ENCODE data around the gene CCDC102A. TPM values are rescaled to one million over a fixed set of nuclear protein-coding genes. Genes with fewer than 3 reads are reported as not detected.
A peak's percentile ranks its signal among the peaks of the same experiment; 100 is the strongest.

The CCDC102A gene
- total and polyA plus RNA-seq, 2 of the 13 experiments (the other 11 are each of a cell fraction or from before 2014, with no cell fraction given) = 2.1 to 2.8 TPM

DNA sequence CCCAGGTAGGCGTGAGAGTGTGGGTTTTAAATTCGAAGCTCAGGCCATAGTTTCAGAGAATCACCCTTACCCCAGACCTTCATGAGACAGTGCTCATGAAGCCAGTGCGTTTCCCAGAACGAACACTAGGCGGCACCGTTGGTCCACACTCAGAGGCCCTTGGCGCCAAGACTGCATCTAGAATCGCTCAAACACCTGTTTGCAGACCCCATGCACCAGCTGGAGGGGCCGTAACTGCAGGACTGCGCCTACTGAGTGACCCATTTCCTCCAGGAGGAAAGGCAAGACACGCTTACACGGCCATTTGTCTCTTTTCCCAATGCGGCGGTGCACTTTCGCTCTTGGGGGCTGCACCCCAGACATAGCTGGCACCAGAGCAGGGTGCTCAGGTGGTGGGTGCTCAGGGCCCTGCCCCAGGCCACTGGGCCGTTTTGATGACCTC lies 40.1 kb upstream of the CCDC102A start:
- WGBS (ENCODE audit: low lambda C conversion rate) = 17% methylated on average over 16 of the region's 16 CpGs
- POLR2A ChIA-PET = no interaction called here
- Histone ChIP-seq H3K4me2 (ENCODE audit: low read depth, low read length) (no peak overlapping the region), H3K27me3 (ENCODE audit: control insufficient read depth in 1 of 2, insufficient read depth in 2 of 2, low read length in 2 of 2) (no peaks in the 10 kb centered on the region), H3K9ac (ENCODE audit: insufficient read depth, low read depth, low read length) (no peak overlapping the region), H2AFZ (ENCODE audit: low read length) (no peak overlapping the region), H3K4me3 (replicated peaks in 1 of 3; ENCODE audit: insufficient read depth in 1 of 3, low read depth in 2 of 3, low read length in 3 of 3) (no peak overlapping the region), H3K79me2 (ENCODE audit: insufficient read depth, low read length) (no peaks in the 10 kb centered on the region), H3K9me3 (ENCODE audit: low read length) (no peaks in the 10 kb centered on the region), H4K20me1 (ENCODE audit: insufficient read depth, low read length) (no peaks in the 10 kb centered on the region), H3K4me1 (ENCODE audit: insufficient read depth, low read length) (peaks cover 10% of the 10 kb centered on the region; the same call in 1 of the 2 replicates), H3K27ac (ENCODE audit: extremely low read length, insufficient read depth, low read length) (no peak overlapping the region), H3K36me3 (replicated peaks in 1 of 2; ENCODE audit: control insufficient read depth in 1 of 2, insufficient read depth in 2 of 2, low read length in 2 of 2) (no peaks in the 10 kb centered on the region)
- no TSS peak for BruUV-seq (replicated peaks)
- FAIRE-seq = peak; percentile 98
- ATAC-seq = peak; percentile 90
- peak; percentile 59 for DNase-seq (ENCODE audit: low spot score)
- CTCF ChIA-PET (ENCODE audit: low intra/inter-chr PET ratio, low total read pairs) = interaction anchor here (1.5 to 5.4 kb wide), 5 partner anchors 15 to 143 kb away, joined by 5 to 119 read pairs (median 10); no protein-coding TSS in a partner anchor
- in situ Hi-C loops (cut with HindIII; ENCODE audit: extremely low pct_ligation_motif_present, low pct_unique_long_range_greater_than_20kb) (no loop called here), intact Hi-C loops (cut with micrococcal nuclease; ENCODE audit: unreplicated experiment) (loop anchor here (1.0 to 2.0 kb wide), 3 partner anchors 14 to 144 kb away; no protein-coding TSS in a partner anchor)
- TF ChIP-seq, protein P1, sequence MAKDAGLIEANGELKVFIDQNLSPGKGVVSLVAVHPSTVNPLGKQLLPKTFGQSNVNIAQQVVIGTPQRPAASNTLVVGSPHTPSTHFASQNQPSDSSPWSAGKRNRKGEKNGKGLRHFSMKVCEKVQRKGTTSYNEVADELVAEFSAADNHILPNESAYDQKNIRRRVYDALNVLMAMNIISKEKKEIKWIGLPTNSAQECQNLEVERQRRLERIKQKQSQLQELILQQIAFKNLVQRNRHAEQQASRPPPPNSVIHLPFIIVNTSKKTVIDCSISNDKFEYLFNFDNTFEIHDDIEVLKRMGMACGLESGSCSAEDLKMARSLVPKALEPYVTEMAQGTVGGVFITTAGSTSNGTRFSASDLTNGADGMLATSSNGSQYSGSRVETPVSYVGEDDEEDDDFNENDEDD (CRISPR knock-in tag; IDR thresholded peaks at IDR 0.05; ENCODE audit: borderline replicate concordance) = peak; percentile 79; the same call in 1 of the 2 replicates
- TF ChIP-seq, protein P2, sequence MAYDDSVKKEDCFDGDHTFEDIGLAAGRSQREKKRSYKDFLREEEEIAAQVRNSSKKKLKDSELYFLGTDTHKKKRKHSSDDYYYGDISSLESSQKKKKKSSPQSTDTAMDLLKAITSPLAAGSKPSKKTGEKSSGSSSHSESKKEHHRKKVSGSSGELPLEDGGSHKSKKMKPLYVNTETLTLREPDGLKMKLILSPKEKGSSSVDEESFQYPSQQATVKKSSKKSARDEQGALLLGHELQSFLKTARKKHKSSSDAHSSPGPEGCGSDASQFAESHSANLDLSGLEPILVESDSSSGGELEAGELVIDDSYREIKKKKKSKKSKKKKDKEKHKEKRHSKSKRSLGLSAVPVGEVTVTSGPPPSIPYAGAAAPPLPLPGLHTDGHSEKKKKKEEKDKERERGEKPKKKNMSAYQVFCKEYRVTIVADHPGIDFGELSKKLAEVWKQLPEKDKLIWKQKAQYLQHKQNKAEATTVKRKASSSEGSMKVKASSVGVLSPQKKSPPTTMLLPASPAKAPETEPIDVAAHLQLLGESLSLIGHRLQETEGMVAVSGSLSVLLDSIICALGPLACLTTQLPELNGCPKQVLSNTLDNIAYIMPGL (CRISPR knock-in tag; IDR thresholded peaks at IDR 0.05; ENCODE audit: borderline replicate concordance in 1 of 2, low read depth in 1 of 2) = peak in 1 of 2 experiments; percentile 70; a peak in 1 of 4 replicates
- TF ChIP-seq, protein P3, sequence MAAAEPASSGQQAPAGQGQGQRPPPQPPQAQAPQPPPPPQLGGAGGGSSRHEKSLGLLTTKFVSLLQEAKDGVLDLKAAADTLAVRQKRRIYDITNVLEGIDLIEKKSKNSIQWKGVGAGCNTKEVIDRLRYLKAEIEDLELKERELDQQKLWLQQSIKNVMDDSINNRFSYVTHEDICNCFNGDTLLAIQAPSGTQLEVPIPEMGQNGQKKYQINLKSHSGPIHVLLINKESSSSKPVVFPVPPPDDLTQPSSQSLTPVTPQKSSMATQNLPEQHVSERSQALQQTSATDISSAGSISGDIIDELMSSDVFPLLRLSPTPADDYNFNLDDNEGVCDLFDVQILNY (CRISPR knock-in tag; conservative IDR thresholded peaks at IDR 0.05) = peak; percentile 83
- TF ChIP-seq FOXO1 (CRISPR knock-in tag; IDR thresholded peaks at IDR 0.05) (no peak), SAP130 (CRISPR knock-in tag; IDR thresholded peaks at IDR 0.05; ENCODE audit: low read depth) (0 out of 2 replicates have a peak, but pooled peaks have one; percentile 13), ZBTB7B (CRISPR knock-in tag; IDR thresholded peaks at IDR 0.05) (0 out of 2 replicates have a peak, but pooled peaks have one; percentile 38), MIER2 (CRISPR knock-in tag; IDR thresholded peaks at IDR 0.05) (0 out of 2 replicates have a peak, but pooled peaks have one; percentile 14), ZFP36 (IDR thresholded peaks at IDR 0.05; ENCODE audit: borderline replicate concordance, low read depth, low read length, partially characterized antibody) (peak; percentile 11), ZNF44 (CRISPR knock-in tag; IDR thresholded peaks at IDR 0.05) (no peak), ZFP36L2 (CRISPR knock-in tag; IDR thresholded peaks at IDR 0.05) (no peak), TEAD3 (CRISPR knock-in tag; optimal IDR thresholded peaks at IDR 0.05; ENCODE audit: borderline replicate concordance) (peak; percentile 22), FOXC1 (CRISPR knock-in tag; IDR thresholded peaks at IDR 0.05; ENCODE audit: borderline replicate concordance) (peak; percentile 71; the same call in 1 of the 2 replicates), NFRKB (IDR thresholded peaks at IDR 0.05) (no peak), ZNF891 (CRISPR knock-in tag; IDR thresholded peaks at IDR 0.05) (0 out of 2 replicates have a peak, but pooled peaks have one; percentile 31)
- TF ChIP-seq, protein P4, sequence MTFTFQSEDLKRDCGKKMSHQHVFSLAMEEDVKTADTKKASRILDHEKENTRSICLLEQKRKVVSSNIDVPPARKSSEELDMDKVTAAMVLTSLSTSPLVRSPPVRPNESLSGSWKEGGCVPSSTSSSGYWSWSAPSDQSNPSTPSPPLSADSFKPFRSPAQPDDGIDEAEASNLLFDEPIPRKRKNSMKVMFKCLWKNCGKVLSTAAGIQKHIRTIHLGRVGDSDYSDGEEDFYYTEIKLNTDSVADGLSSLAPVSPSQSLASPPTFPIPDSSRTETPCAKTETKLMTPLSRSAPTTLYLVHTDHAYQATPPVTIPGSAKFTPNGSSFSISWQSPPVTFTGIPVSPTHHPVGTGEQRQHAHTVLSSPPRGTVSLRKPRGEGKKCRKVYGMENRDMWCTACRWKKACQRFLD (CRISPR knock-in tag; IDR thresholded peaks at IDR 0.05; ENCODE audit: borderline replicate concordance) = 0 out of 2 replicates have a peak, but pooled peaks have one; percentile 35
- TF ChIP-seq, protein P5, sequence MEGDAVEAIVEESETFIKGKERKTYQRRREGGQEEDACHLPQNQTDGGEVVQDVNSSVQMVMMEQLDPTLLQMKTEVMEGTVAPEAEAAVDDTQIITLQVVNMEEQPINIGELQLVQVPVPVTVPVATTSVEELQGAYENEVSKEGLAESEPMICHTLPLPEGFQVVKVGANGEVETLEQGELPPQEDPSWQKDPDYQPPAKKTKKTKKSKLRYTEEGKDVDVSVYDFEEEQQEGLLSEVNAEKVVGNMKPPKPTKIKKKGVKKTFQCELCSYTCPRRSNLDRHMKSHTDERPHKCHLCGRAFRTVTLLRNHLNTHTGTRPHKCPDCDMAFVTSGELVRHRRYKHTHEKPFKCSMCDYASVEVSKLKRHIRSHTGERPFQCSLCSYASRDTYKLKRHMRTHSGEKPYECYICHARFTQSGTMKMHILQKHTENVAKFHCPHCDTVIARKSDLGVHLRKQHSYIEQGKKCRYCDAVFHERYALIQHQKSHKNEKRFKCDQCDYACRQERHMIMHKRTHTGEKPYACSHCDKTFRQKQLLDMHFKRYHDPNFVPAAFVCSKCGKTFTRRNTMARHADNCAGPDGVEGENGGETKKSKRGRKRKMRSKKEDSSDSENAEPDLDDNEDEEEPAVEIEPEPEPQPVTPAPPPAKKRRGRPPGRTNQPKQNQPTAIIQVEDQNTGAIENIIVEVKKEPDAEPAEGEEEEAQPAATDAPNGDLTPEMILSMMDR (CRISPR knock-in tag; IDR thresholded peaks at IDR 0.05) = peak; percentile 98

All from HepG2 (cell line).